RWPE1 (cell line): Measurements from ENCODE around the gene JPH2.
A peak's percentile ranks its signal among the peaks of the same experiment; 100 is the strongest.

ENCODE experiments used
- CTCF ChIA-PET: fragments of 350-600 bp; sonication (Branson Sonifier 250); formaldehyde crosslinking; extraction: SDS; loops from one replicate; lab custom pipeline; 2021; lab: Yijun Ruan, JAX
- POLR2A ChIA-PET: fragments of 400-600 bp; formaldehyde crosslinking; extraction: SDS; loops from one replicate; lab custom pipeline; 2020; ENCODE audit warnings: antibody characterized with exemption; ENCODE audit not compliant: low non-redundant PET; lab: Yijun Ruan, JAX
- DNase-seq: peaks from one replicate; pipeline ENCODE4 v3.0.0; 2012; ENCODE audit warnings: low spot score
- H3K27ac ChIP-seq: fragments of 450-650 bp; 2 replicates; pipeline ENCODE4 v1.5.1; 2017
- CTCF ChIP-seq: fragments of 450-650 bp; conservative IDR thresholded peaks from 2 replicates; pipeline ENCODE4 v1.5.1; 2017; ENCODE audit warnings: low read depth, mild to moderate bottlenecking

Gene JPH2

GRCh38 chr20:44180814-44181213, 6.2 kb downstream of the JPH2 start:
- peak overlapping the region; percentile 24 for H3K27ac ChIP-seq
- CTCF ChIA-PET = interaction anchor here (0.5 to 0.9 kb wide), 2 partner anchors 63 to 65 kb away, joined by 3 to 6 read pairs; no protein-coding TSS in a partner anchor
- no peak for DNase-seq
- no peak for TF ChIP-seq CTCF
- POLR2A ChIA-PET = no interaction called here

- no peak for TF ChIP-seq CTCF
- ChIA-PET CTCF (interaction anchor here (0.6 to 3.2 kb wide), 7 partner anchors 11 to 442 kb away, joined by 3 to 19 read pairs (median 6); partner anchors contain the start of gene FITM2), POLR2A (no interaction called here)
- peak; percentile 94 for DNase-seq
- H3K27ac ChIP-seq = peak overlapping the region; percentile 94
Measured at GRCh38 chr20:44176833-44177534, 10.0 kb downstream of the JPH2 start.

- POLR2A ChIA-PET = no interaction called here
- TF ChIP-seq CTCF = no peak
- H3K27ac ChIP-seq = peak overlapping the region; percentile 43
- CTCF ChIA-PET = interaction anchor here (0.6 to 1.9 kb wide), 2 partner anchors 9 to 294 kb away, joined by 3 to 6 read pairs; no protein-coding TSS in a partner anchor
- DNase-seq = no peak
Measured at GRCh38 chr20:44174996-44175765, 11.8 kb downstream of the JPH2 start.

GRCh38 chr20:44173846-44174245, 13.1 kb downstream of the JPH2 start:
- TF ChIP-seq CTCF = no peak
- H3K27ac ChIP-seq = no peak overlapping the region; the same call in 1 of the 2 replicates
- no peak for DNase-seq
- CTCF ChIA-PET = interaction anchor here (0.6 to 0.8 kb wide), 2 partner anchors 93 to 115 kb away, joined by 3 read pairs; no protein-coding TSS in a partner anchor
- POLR2A ChIA-PET = no interaction called here

- no peak for TF ChIP-seq CTCF
- ChIA-PET CTCF (interaction anchor here (1.5 kb wide), 1 partner anchor 57 kb away, joined by 6 read pairs; no protein-coding TSS in a partner anchor), POLR2A (interaction anchor here (0.6 kb wide), 1 partner anchor 14 kb away, joined by 3 read pairs; no protein-coding TSS in a partner anchor)
- no peak overlapping the region for H3K27ac ChIP-seq
- DNase-seq = no peak
Measured at GRCh38 chr20:44173116-44173515, 13.9 kb downstream of the JPH2 start.

GRCh38 chr20:44172572-44172950, 14.4 kb downstream of the JPH2 start:
- DNase-seq = no peak
- H3K27ac ChIP-seq = no peak overlapping the region
- CTCF ChIA-PET = interaction anchor here (0.5 to 1.5 kb wide), 4 partner anchors 15 to 64 kb away, joined by 3 to 6 read pairs (median 4); no protein-coding TSS in a partner anchor
- no peak for TF ChIP-seq CTCF
- POLR2A ChIA-PET = interaction anchor here (0.6 kb wide), 1 partner anchor 15 kb away, joined by 3 read pairs; no protein-coding TSS in a partner anchor
